ENCODE results near the gene EXOC6. TPM values are rescaled to one million over a fixed set of nuclear protein-coding genes. Genes with fewer than 3 reads are reported as not detected.

EXOC6 gene
- total RNA-seq, 2 experiments from 2014 or later: 9.4 to 9.9 TPM

GRCh38 chr10:93063144-93063976, 215.0 kb downstream of the EXOC6 start:
- Mint-ChIP-seq H3K9me3 (no peaks in the 10 kb centered on the region), H3K27ac (no peak overlapping the region), H3K4me3 (no peak overlapping the region), H3K27me3 (peaks cover 65% of the 10 kb centered on the region), H3K36me3 (ENCODE audit: low read depth) (peaks cover 3% of the 10 kb centered on the region), H3K4me1 (peaks cover 12% of the 10 kb centered on the region)
- no peak for DNase-seq
- ChIA-PET POLR2A (interaction anchor here (1.1 kb wide), 1 partner anchor 12 kb away, joined by 3 read pairs; no protein-coding TSS in a partner anchor), CTCF (interaction anchor here (1.4 to 1.6 kb wide), 3 partner anchors 7 to 17 kb away, joined by 4 to 6 read pairs (median 5); no protein-coding TSS in a partner anchor)

GRCh38 chr10:93063977-93064660, 215.8 kb downstream of the EXOC6 start:
- DNase-seq: no peak
- ChIA-PET POLR2A (interaction anchor here (1.1 to 1.6 kb wide), 2 partner anchors 9 to 11 kb away, joined by 3 read pairs; no protein-coding TSS in a partner anchor), CTCF (no interaction called here)
- Mint-ChIP-seq H3K27me3 (peaks cover 73% of the 10 kb centered on the region), H3K4me1 (peaks cover 16% of the 10 kb centered on the region), H3K4me3 (no peak overlapping the region), H3K27ac (no peak overlapping the region), H3K36me3 (ENCODE audit: low read depth) (peaks cover 3% of the 10 kb centered on the region), H3K9me3 (no peaks in the 10 kb centered on the region)

GRCh38 chr10:93064874-93065660, 216.7 kb downstream of the EXOC6 start:
- Mint-ChIP-seq H3K27me3 (peaks cover 75% of the 10 kb centered on the region), H3K4me3 (no peak overlapping the region), H3K9me3 (no peaks in the 10 kb centered on the region), H3K4me1 (peaks cover 16% of the 10 kb centered on the region), H3K27ac (no peak overlapping the region), H3K36me3 (ENCODE audit: low read depth) (peaks cover under 1% of the 10 kb centered on the region)
- CTCF ChIA-PET: interaction anchor here (0.8 to 1.3 kb wide), 3 partner anchors 8 to 58 kb away, joined by 3 read pairs; no protein-coding TSS in a partner anchor
- no peak for DNase-seq
- POLR2A ChIA-PET: interaction anchor here (1.6 kb wide), 1 partner anchor 8 kb away, joined by 3 read pairs; no protein-coding TSS in a partner anchor

GRCh38 chr10:93065675-93066543, 217.6 kb downstream of the EXOC6 start:
- CTCF ChIA-PET: interaction anchor here (0.8 to 1.3 kb wide), 3 partner anchors 9 to 59 kb away, joined by 3 read pairs; no protein-coding TSS in a partner anchor
- POLR2A ChIA-PET: no interaction called here
- H3K4me1 Mint-ChIP-seq: peaks cover 18% of the 10 kb centered on the region
- no peak for DNase-seq
- no peak overlapping the region for H3K4me3 Mint-ChIP-seq
- H3K27ac Mint-ChIP-seq: no peak overlapping the region
- no peaks in the 10 kb centered on the region for H3K9me3 Mint-ChIP-seq
- peaks cover 82% of the 10 kb centered on the region for H3K27me3 Mint-ChIP-seq
- H3K36me3 Mint-ChIP-seq (ENCODE audit: low read depth): no peaks in the 10 kb centered on the region

DNA sequence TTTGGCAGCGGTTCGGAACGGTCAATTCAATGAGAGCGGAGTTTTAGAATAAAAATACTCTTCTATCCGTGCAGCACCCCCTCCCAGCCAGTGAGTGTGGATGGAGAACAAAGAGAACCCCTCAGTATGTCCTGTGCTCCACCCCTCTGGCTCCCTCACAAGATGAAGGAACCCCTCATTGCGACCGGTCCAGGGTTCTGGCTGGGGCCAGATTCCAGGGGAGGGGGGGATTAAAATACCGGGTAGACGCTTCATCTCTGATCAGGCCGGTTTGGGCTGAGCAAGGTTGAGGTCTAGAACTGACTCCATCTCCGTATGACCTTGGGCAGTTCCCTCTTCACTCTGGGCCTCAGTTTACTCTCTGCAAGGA, 218.2 kb downstream of the EXOC6 start:
- ChIA-PET POLR2A (no interaction called here), CTCF (interaction anchor here (1.3 to 1.6 kb wide), 2 partner anchors 13 to 14 kb away, joined by 3 to 4 read pairs; no protein-coding TSS in a partner anchor)
- H3K9me3 Mint-ChIP-seq: no peaks in the 10 kb centered on the region
- no peak for DNase-seq
- H3K36me3 Mint-ChIP-seq (ENCODE audit: low read depth): no peaks in the 10 kb centered on the region
- H3K27ac Mint-ChIP-seq: no peak overlapping the region
- H3K4me1 Mint-ChIP-seq: peaks cover 21% of the 10 kb centered on the region
- H3K27me3 Mint-ChIP-seq: peaks cover 84% of the 10 kb centered on the region
- no peak overlapping the region for H3K4me3 Mint-ChIP-seq

DNA sequence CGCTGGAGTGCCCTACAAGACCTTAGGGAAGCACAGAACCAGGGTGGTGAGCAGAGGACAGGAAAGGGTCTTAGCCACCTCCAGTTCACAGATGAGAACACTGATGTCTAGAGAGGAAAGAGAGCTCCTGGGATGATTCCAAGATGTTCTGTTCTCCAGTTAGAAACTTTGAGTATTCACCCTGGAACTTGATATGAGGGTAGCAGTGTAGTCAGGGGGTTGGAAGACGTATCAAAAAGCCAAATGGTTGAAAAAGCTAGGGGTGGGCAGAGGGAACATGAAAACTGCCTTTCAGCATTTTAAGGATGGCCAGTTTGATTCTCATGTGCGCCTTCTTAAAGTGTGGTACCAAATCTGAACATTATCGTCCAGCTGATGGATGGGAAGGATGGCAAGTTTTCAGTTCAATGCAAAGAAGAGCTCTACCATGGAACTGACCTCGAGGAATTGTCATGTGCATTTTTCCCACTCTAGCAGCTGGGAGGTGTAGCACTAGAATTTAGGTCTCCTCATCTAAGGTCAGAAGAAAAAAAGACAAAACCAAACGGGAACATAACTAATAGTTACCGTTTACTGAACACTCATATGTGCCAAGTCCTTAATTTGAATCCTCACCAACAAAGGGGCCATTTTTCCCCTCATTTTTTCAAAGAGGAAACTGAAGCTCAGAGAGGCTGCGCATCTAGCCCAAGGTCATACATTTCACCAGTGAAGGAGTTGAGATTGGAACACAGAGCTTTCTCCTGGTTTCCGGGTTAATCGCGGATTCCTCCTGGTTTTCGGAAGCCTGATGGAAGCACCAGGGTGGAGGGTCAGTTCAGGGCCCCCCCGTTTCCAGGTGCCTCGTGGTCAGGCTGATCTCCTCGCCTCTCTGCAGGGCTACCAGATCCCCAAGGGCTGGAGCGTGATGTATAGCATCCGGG, 219.4 kb downstream of the EXOC6 start:
- ChIA-PET POLR2A (no interaction called here), CTCF (interaction anchor here (1.6 kb wide), 1 partner anchor 12 kb away, joined by 4 read pairs; no protein-coding TSS in a partner anchor)
- Mint-ChIP-seq H3K27ac (no peak overlapping the region), H3K27me3 (peaks cover 85% of the 10 kb centered on the region), H3K4me3 (no peak overlapping the region), H3K9me3 (no peaks in the 10 kb centered on the region), H3K4me1 (peaks cover 20% of the 10 kb centered on the region), H3K36me3 (ENCODE audit: low read depth) (no peaks in the 10 kb centered on the region)
- no peak for DNase-seq

GRCh38 chr10:93068411-93069244, 220.3 kb downstream of the EXOC6 start:
- CTCF ChIA-PET: no interaction called here
- Mint-ChIP-seq H3K36me3 (ENCODE audit: low read depth) (no peaks in the 10 kb centered on the region), H3K9me3 (no peaks in the 10 kb centered on the region), H3K4me1 (peaks cover 21% of the 10 kb centered on the region), H3K27ac (peak overlapping the region; percentile 16), H3K4me3 (no peak overlapping the region), H3K27me3 (peaks cover 88% of the 10 kb centered on the region)
- DNase-seq: no peak
- POLR2A ChIA-PET: no interaction called here

DNA sequence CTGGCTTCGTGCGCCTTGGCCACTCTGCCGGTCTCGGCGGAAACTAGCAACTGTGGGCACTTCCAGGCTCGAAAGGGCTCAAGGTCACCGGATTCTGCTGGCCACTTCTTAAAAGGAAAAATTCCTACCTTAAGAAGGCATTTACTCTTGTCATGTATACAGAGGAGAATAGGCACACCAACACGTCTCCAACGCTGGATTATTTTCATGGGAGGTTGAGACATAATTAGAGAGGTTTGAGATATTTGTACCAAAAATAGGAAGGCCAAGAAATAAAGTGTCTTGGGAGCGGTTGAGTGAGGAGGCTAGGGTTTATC, 220.9 kb downstream of the EXOC6 start:
- H3K36me3 Mint-ChIP-seq (ENCODE audit: low read depth): no peaks in the 10 kb centered on the region
- no peak overlapping the region for H3K27ac Mint-ChIP-seq
- no peaks in the 10 kb centered on the region for H3K9me3 Mint-ChIP-seq
- ChIA-PET CTCF (no interaction called here), POLR2A (no interaction called here)
- H3K27me3 Mint-ChIP-seq: peaks cover 87% of the 10 kb centered on the region
- DNase-seq: no peak
- H3K4me1 Mint-ChIP-seq: peaks cover 21% of the 10 kb centered on the region
- H3K4me3 Mint-ChIP-seq: no peak overlapping the region

- Mint-ChIP-seq H3K4me1 (peaks cover 34% of the 10 kb centered on the region), H3K36me3 (ENCODE audit: low read depth) (no peaks in the 10 kb centered on the region), H3K27me3 (peaks cover 87% of the 10 kb centered on the region), H3K9me3 (no peaks in the 10 kb centered on the region), H3K4me3 (no peak overlapping the region), H3K27ac (no peak overlapping the region)
- no peak for DNase-seq
- ChIA-PET POLR2A (no interaction called here), CTCF (interaction anchor here (1.1 to 1.4 kb wide), 2 partner anchors 8 to 9 kb away, joined by 3 to 5 read pairs; no protein-coding TSS in a partner anchor)
Observed at GRCh38 chr10:93070378-93071176, 222.3 kb downstream of the EXOC6 start.

DNA sequence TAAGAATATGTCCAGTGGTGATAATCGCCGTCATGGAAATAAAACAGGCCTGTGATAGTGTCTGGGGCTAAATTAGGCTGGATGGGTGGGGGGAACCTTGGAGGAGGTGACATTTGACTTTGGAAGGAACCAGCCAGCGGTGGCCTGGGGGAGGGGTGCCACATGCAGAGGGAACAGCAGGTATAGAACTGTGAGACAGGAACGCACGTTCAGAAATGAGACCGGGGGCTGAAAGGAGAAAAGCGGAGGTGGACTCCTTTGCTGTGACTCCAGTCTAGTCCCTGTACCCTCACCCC, 222.8 kb downstream of the EXOC6 start:
- ChIA-PET POLR2A (no interaction called here), CTCF (interaction anchor here (1.1 to 1.4 kb wide), 2 partner anchors 9 kb away, joined by 3 to 5 read pairs; no protein-coding TSS in a partner anchor)
- DNase-seq: no peak
- peaks cover 89% of the 10 kb centered on the region for H3K27me3 Mint-ChIP-seq
- no peak overlapping the region for H3K4me3 Mint-ChIP-seq
- no peaks in the 10 kb centered on the region for H3K36me3 Mint-ChIP-seq (ENCODE audit: low read depth)
- no peak overlapping the region for H3K27ac Mint-ChIP-seq
- H3K4me1 Mint-ChIP-seq: peaks cover 38% of the 10 kb centered on the region
- H3K9me3 Mint-ChIP-seq: no peaks in the 10 kb centered on the region

Measured in activated CD4-positive, alpha-beta memory T cell treated with anti-CD3 and anti-CD28 coated beads, Interleukin-2, amount 10 ng/mL, durations not matched to agents 7 days and 5 days (primary cell).